ENCODE data around the gene NDUFB10. TPM values are rescaled to one million over a fixed set of nuclear protein-coding genes. Genes with fewer than 3 reads are reported as not detected.

Gene NDUFB10
- total and polyA plus RNA-seq, 2 donors (not counting 1 experiment from before 2014, with no cell fraction given) = 123 to 149 TPM

DNA sequence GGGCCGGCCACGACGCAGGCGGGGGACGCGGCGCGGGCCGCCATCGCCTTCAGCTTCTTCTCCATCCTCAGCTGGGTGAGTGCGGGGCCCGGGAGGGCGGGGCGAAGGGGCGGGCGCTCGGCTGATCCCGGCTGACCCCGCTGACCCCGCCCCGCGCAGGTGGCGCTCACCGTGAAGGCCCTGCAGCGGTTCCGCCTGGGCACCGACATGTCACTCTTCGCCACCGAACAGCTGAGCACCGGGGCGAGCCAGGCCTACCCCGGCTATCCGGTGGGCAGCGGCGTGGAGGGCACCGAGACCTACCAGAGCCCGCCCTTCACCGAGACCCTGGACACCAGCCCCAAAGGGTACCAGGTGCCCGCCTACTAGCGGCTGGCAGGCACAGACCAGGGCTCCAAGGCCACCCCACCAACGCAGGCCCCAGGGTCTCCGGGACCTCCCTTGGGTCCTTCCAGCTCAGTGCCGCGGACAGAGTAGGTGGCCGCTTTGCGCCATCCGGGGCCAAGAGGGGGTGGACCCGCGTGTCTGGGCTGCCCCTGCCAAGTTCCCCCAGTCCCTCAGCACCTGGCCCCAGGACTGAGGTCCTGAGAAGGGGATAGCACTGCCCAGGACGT is 33.5 kb downstream of the NDUFB10 start:
- no peaks in the 10 kb centered on the region for H3K9me3 ChIP-seq (ENCODE audit: control insufficient read depth, insufficient read depth, low read depth, low read length)
- H3K4me3 ChIP-seq (replicated peaks in 1 of 4; ENCODE audit: control extremely low read depth in 1 of 4, insufficient read depth in 1 of 4, low read depth in 3 of 4, low read length in 4 of 4) = no peak overlapping the region
- no peak overlapping the region for H3K9ac ChIP-seq (ENCODE audit: insufficient read depth, low read length)
- TF ChIP-seq, protein P1, sequence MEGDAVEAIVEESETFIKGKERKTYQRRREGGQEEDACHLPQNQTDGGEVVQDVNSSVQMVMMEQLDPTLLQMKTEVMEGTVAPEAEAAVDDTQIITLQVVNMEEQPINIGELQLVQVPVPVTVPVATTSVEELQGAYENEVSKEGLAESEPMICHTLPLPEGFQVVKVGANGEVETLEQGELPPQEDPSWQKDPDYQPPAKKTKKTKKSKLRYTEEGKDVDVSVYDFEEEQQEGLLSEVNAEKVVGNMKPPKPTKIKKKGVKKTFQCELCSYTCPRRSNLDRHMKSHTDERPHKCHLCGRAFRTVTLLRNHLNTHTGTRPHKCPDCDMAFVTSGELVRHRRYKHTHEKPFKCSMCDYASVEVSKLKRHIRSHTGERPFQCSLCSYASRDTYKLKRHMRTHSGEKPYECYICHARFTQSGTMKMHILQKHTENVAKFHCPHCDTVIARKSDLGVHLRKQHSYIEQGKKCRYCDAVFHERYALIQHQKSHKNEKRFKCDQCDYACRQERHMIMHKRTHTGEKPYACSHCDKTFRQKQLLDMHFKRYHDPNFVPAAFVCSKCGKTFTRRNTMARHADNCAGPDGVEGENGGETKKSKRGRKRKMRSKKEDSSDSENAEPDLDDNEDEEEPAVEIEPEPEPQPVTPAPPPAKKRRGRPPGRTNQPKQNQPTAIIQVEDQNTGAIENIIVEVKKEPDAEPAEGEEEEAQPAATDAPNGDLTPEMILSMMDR (conservative IDR thresholded peaks at IDR 0.05 in 1 of 2, IDR thresholded peaks at IDR 0.05 in 1 of 2; ENCODE audit: low read depth in 1 of 2, low read length in 2 of 2) = no peak
- TF ChIP-seq EZH2 (IDR thresholded peaks at IDR 0.05; ENCODE audit: low read length, missing control alignments) = no peak
- H4K20me1 ChIP-seq (ENCODE audit: control insufficient read depth, extremely low read depth, insufficient read depth, low read length) = no peaks in the 10 kb centered on the region
- peaks cover 21% of the 10 kb centered on the region for H3K27me3 ChIP-seq (ENCODE audit: control insufficient read depth, insufficient read depth, low read length)
- no peaks in the 10 kb centered on the region for H3K36me3 ChIP-seq (ENCODE audit: control insufficient read depth, insufficient read depth, low read length)
- H3K27ac ChIP-seq (ENCODE audit: insufficient read depth, low read length) = no peak overlapping the region
- no peak overlapping the region for H2AFZ ChIP-seq (ENCODE audit: low read length)
- peaks cover 11% of the 10 kb centered on the region for H3K4me1 ChIP-seq (ENCODE audit: control insufficient read depth, extremely low read depth, insufficient read depth, low read length)
- no peak for DNase-seq (ENCODE audit: low read depth in 2 of 2)
- H3K4me2 ChIP-seq (ENCODE audit: extremely low read depth, insufficient read depth, low read length) = no peak overlapping the region
- no peaks in the 10 kb centered on the region for H3K79me2 ChIP-seq (ENCODE audit: control insufficient read depth, insufficient read depth, low read length)

DNA sequence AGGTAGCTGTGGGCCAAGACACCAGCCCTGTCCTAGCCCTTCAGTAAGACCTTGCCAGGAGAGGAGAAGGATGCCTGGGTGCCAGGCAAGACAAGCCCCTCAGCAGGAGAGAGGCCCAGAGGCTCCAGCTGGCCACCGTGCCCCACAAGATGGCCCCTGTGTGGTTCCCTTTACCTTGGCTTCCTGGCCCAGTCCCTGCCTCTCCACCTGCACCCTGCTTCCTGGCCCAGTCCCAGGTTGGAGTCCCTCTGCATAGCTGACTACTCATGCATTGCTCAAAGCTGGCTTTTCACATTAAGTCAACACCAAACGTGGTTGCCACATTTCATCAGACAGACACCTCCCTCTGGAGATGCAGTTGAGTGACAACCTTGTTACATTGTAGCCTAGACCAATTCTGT is 34.4 kb downstream of the NDUFB10 start:
- no peaks in the 10 kb centered on the region for H3K9me3 ChIP-seq (ENCODE audit: control insufficient read depth, insufficient read depth, low read depth, low read length)
- no peak overlapping the region for H3K4me3 ChIP-seq (replicated peaks in 1 of 4; ENCODE audit: control extremely low read depth in 1 of 4, insufficient read depth in 1 of 4, low read depth in 3 of 4, low read length in 4 of 4)
- H3K27me3 ChIP-seq (ENCODE audit: control insufficient read depth, insufficient read depth, low read length) = peaks cover 21% of the 10 kb centered on the region
- H3K79me2 ChIP-seq (ENCODE audit: control insufficient read depth, insufficient read depth, low read length) = no peaks in the 10 kb centered on the region
- TF ChIP-seq EZH2 (IDR thresholded peaks at IDR 0.05; ENCODE audit: low read length, missing control alignments) = no peak
- TF ChIP-seq, protein P1 (conservative IDR thresholded peaks at IDR 0.05 in 1 of 2, IDR thresholded peaks at IDR 0.05 in 1 of 2; ENCODE audit: low read depth in 1 of 2, low read length in 2 of 2) = no peak
- H3K27ac ChIP-seq (ENCODE audit: insufficient read depth, low read length) = no peak overlapping the region
- H3K4me2 ChIP-seq (ENCODE audit: extremely low read depth, insufficient read depth, low read length) = no peak overlapping the region
- H3K36me3 ChIP-seq (ENCODE audit: control insufficient read depth, insufficient read depth, low read length) = peaks cover 5% of the 10 kb centered on the region
- no peak for DNase-seq (ENCODE audit: low read depth in 2 of 2)
- H4K20me1 ChIP-seq (ENCODE audit: control insufficient read depth, extremely low read depth, insufficient read depth, low read length) = no peaks in the 10 kb centered on the region
- H2AFZ ChIP-seq (ENCODE audit: low read length) = no peak overlapping the region
- H3K4me1 ChIP-seq (ENCODE audit: control insufficient read depth, extremely low read depth, insufficient read depth, low read length) = peaks cover 13% of the 10 kb centered on the region
- H3K9ac ChIP-seq (ENCODE audit: insufficient read depth, low read length) = no peak overlapping the region

DNA sequence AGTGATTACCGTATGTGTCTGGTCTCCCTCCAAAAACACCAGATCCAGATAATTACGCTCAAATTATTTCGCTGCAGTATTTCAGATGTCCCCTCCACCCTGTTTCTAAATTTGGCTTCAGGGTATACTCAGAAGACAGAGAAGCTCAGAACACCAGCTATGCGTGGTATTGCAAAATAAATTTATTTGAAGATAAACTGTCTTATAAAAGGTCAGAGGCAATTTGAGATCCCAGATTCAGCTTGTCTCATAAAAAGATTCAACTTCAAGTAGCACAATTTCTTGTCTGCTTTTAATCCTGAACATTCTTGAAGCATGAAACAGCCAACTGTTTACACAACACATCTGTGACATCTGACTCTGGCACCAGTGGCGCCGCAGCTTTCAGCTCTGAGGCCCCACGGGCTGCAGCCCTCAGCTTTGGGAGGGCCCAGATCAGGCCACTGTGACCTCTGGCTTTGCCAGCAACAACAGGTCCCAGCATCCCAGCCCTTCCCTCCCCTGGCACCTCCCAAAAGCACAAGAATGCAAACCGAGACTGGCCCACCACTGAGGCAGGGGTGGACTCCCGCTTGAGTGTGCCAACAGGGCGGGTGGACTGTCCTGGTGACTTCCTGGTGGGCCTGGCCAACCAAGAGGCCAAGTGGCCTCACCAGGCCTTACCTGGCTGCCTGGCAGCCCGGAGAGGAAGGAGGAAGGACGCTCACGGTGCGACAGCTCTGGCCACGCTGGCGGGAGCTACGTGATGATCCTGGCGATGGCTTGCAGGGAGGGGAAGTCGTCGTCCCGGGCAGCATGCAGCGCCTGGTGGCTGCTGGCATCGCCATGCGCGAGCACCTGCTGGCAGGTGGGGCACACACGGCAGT is 38.4 kb downstream of the NDUFB10 start:
- Histone ChIP-seq H2AFZ (ENCODE audit: low read length) (no peak overlapping the region), H3K79me2 (ENCODE audit: control insufficient read depth, insufficient read depth, low read length) (peaks cover 4% of the 10 kb centered on the region), H3K36me3 (ENCODE audit: control insufficient read depth, insufficient read depth, low read length) (peaks cover 35% of the 10 kb centered on the region), H3K4me3 (replicated peaks in 1 of 4; ENCODE audit: control extremely low read depth in 1 of 4, insufficient read depth in 1 of 4, low read depth in 3 of 4, low read length in 4 of 4) (no peak overlapping the region), H3K27ac (ENCODE audit: insufficient read depth, low read length) (peak overlapping the region; percentile 57), H3K4me2 (ENCODE audit: extremely low read depth, insufficient read depth, low read length) (no peak overlapping the region), H3K9me3 (ENCODE audit: control insufficient read depth, insufficient read depth, low read depth, low read length) (no peaks in the 10 kb centered on the region), H3K4me1 (ENCODE audit: control insufficient read depth, extremely low read depth, insufficient read depth, low read length) (peaks cover 8% of the 10 kb centered on the region), H4K20me1 (ENCODE audit: control insufficient read depth, extremely low read depth, insufficient read depth, low read length) (no peaks in the 10 kb centered on the region), H3K9ac (ENCODE audit: insufficient read depth, low read length) (no peak overlapping the region), H3K27me3 (ENCODE audit: control insufficient read depth, insufficient read depth, low read length) (no peaks in the 10 kb centered on the region)
- no peak for TF ChIP-seq EZH2 (IDR thresholded peaks at IDR 0.05; ENCODE audit: low read length, missing control alignments)
- TF ChIP-seq, protein P1 (conservative IDR thresholded peaks at IDR 0.05 in 1 of 2, IDR thresholded peaks at IDR 0.05 in 1 of 2; ENCODE audit: low read depth in 1 of 2, low read length in 2 of 2) = no peak
- DNase-seq (ENCODE audit: low read depth in 2 of 2) = peak in 1 of 2 donors; percentile 89
